ENCODE data around the gene MTRF1. TPM values are rescaled to one million over a fixed set of nuclear protein-coding genes. Genes with fewer than 3 reads are reported as not detected.
A peak's percentile ranks its signal among the peaks of the same experiment; 100 is the strongest.

MTRF1 gene
- polyA plus RNA-seq (2013, experiment 1 of 2), result 10.2 TPM
- polyA plus RNA-seq (2013, experiment 2 of 2), result 9.9 TPM

- WGBS, result under 1% methylated on average over 18 of the region's 32 CpGs
These were observed at the start of gene MTRF1 for GRCh38 chr13:41263261-41263971. Gene MTRF1 (minus strand): TSS chr13:41263576. CDS start chr13:41260907, 2,669 bp downstream.

GRCh38 chr13:41313117-41313516, 49.7 kb upstream of the MTRF1 start:
- no peak overlapping the region for H2BK15ac ChIP-seq (ENCODE audit: low read depth, poor library complexity, severe bottlenecking)
- H3K4ac ChIP-seq (ENCODE audit: low read depth in 1 of 2, low read length in 2 of 2), result no peak overlapping the region
- H3K36me3 ChIP-seq (ENCODE audit: control insufficient read depth in 1 of 2, insufficient read depth in 2 of 2, low read depth in 1 of 2, low read length in 2 of 2), result no peaks in the 10 kb centered on the region
- H3K27ac ChIP-seq (ENCODE audit: low read length, poor library complexity, severe bottlenecking), result no peak overlapping the region
- no peaks in the 10 kb centered on the region for H3K27me3 ChIP-seq (ENCODE audit: control insufficient read depth in 1 of 2, insufficient read depth in 1 of 2, low read length in 2 of 2)
- no peak for DNase-seq
- H4K8ac ChIP-seq (ENCODE audit: low read length), result no peak overlapping the region
- H3K23ac ChIP-seq (ENCODE audit: low read length in 2 of 2), result no peak overlapping the region
- peaks cover 4% of the 10 kb centered on the region for H3K4me1 ChIP-seq (ENCODE audit: control insufficient read depth, insufficient read depth, low read depth, low read length)
- peak overlapping the region in 1 of 2 experiments; percentile 94 for H3K4me3 ChIP-seq (ENCODE audit: insufficient read depth in 1 of 2, low read depth in 1 of 2, low read length in 2 of 2)
- no peak overlapping the region for H4K91ac ChIP-seq (ENCODE audit: low read length)
- H3K9me3 ChIP-seq (ENCODE audit: control insufficient read depth, low read length), result no peaks in the 10 kb centered on the region
- peak overlapping the region; percentile 33 for H3K4me2 ChIP-seq (ENCODE audit: low read length, poor library complexity, severe bottlenecking)
- peak overlapping the region; percentile 95 for H3K9ac ChIP-seq (ENCODE audit: low read length)
- H2BK12ac ChIP-seq (ENCODE audit: low read length in 2 of 2), result no peak overlapping the region
- WGBS, result 46% methylated on average over 2 of the region's 5 CpGs
- H2AK5ac ChIP-seq (ENCODE audit: low read length, severe bottlenecking), result no peak overlapping the region
- no peak overlapping the region for H2AFZ ChIP-seq (ENCODE audit: low read depth, low read length)
- no peak overlapping the region for H2BK5ac ChIP-seq (ENCODE audit: low read depth, low read length, poor library complexity, severe bottlenecking)
- H2BK120ac ChIP-seq (ENCODE audit: low read depth, low read length), result no peak overlapping the region
- H3K79me1 ChIP-seq (replicated peaks; ENCODE audit: low read length, poor library complexity, severe bottlenecking), result no peaks in the 10 kb centered on the region
- no peak overlapping the region for H3K14ac ChIP-seq (ENCODE audit: low read length in 2 of 2)
- no peak overlapping the region for H3K18ac ChIP-seq (ENCODE audit: low read depth in 1 of 2, low read length in 2 of 2)

More at GRCh38 chr13:41263261-41263971, at the start of gene MTRF1:
- Histone ChIP-seq H2BK5ac (ENCODE audit: low read depth, low read length, poor library complexity, severe bottlenecking) (peak within 1 kb of the TSS; percentile 35), H3K14ac (ENCODE audit: low read length in 2 of 2) (peak within 1 kb of the TSS in 1 of 2 experiments; percentile 87), H2BK12ac (ENCODE audit: low read length in 2 of 2) (no peak within 1 kb of the TSS), H3K4me3 (ENCODE audit: insufficient read depth in 1 of 2, low read depth in 1 of 2, low read length in 2 of 2) (peak within 1 kb of the TSS; percentile 69 to 96), H2AK5ac (ENCODE audit: low read length, severe bottlenecking) (no peak within 1 kb of the TSS), H3K4me1 (ENCODE audit: control insufficient read depth, insufficient read depth, low read depth, low read length) (peaks cover 3% of the 10 kb centered on the region), H3K18ac (ENCODE audit: low read depth in 1 of 2, low read length in 2 of 2) (peak within 1 kb of the TSS; percentile 50 to 69), H2BK120ac (ENCODE audit: low read depth, low read length) (peak within 1 kb of the TSS; percentile 82), H3K9me3 (ENCODE audit: control insufficient read depth, low read length) (peaks cover 9% of the 10 kb centered on the region), H4K8ac (ENCODE audit: low read length) (peak within 1 kb of the TSS; percentile 70), H3K9ac (ENCODE audit: low read length) (peak within 1 kb of the TSS; percentile 96), H3K79me1 (replicated peaks; ENCODE audit: low read length, poor library complexity, severe bottlenecking) (peaks cover 6% of the 10 kb centered on the region), H3K23ac (ENCODE audit: low read length in 2 of 2) (no peak within 1 kb of the TSS), H3K27ac (ENCODE audit: low read length, poor library complexity, severe bottlenecking) (peak within 1 kb of the TSS; percentile 55), H2AFZ (ENCODE audit: low read depth, low read length) (peak within 1 kb of the TSS; percentile 98), H3K27me3 (ENCODE audit: control insufficient read depth in 1 of 2, insufficient read depth in 1 of 2, low read length in 2 of 2) (no peaks in the 10 kb centered on the region), H3K4ac (ENCODE audit: low read depth in 1 of 2, low read length in 2 of 2) (peak within 1 kb of the TSS in 1 of 2 experiments; percentile 87), H2BK15ac (ENCODE audit: low read depth, poor library complexity, severe bottlenecking) (no peak within 1 kb of the TSS), H4K91ac (ENCODE audit: low read length) (no peak within 1 kb of the TSS), H3K4me2 (ENCODE audit: low read length, poor library complexity, severe bottlenecking) (peak within 1 kb of the TSS; percentile 30), H3K36me3 (ENCODE audit: control insufficient read depth in 1 of 2, insufficient read depth in 2 of 2, low read depth in 1 of 2, low read length in 2 of 2) (peaks cover 3 to 24% of the 10 kb centered on the region in 2 experiments)
- DNase-seq, result peak; percentile 82

GRCh38 chr13:41312176-41312500, 48.8 kb upstream of the MTRF1 start:
- Histone ChIP-seq H3K27me3 (ENCODE audit: control insufficient read depth in 1 of 2, insufficient read depth in 1 of 2, low read length in 2 of 2) (no peaks in the 10 kb centered on the region), H3K9ac (ENCODE audit: low read length) (peak overlapping the region; percentile 95), H3K4ac (ENCODE audit: low read depth in 1 of 2, low read length in 2 of 2) (peak overlapping the region in 1 of 2 experiments; percentile 77), H3K23ac (ENCODE audit: low read length in 2 of 2) (no peak overlapping the region), H2BK15ac (ENCODE audit: low read depth, poor library complexity, severe bottlenecking) (no peak overlapping the region), H4K91ac (ENCODE audit: low read length) (no peak overlapping the region), H2BK12ac (ENCODE audit: low read length in 2 of 2) (no peak overlapping the region), H3K4me2 (ENCODE audit: low read length, poor library complexity, severe bottlenecking) (peak overlapping the region; percentile 67), H4K8ac (ENCODE audit: low read length) (no peak overlapping the region), H3K4me1 (ENCODE audit: control insufficient read depth, insufficient read depth, low read depth, low read length) (peaks cover 10% of the 10 kb centered on the region), H2AK5ac (ENCODE audit: low read length, severe bottlenecking) (no peak overlapping the region), H3K36me3 (ENCODE audit: control insufficient read depth in 1 of 2, insufficient read depth in 2 of 2, low read depth in 1 of 2, low read length in 2 of 2) (no peaks in the 10 kb centered on the region), H2BK120ac (ENCODE audit: low read depth, low read length) (no peak overlapping the region), H2AFZ (ENCODE audit: low read depth, low read length) (no peak overlapping the region), H3K9me3 (ENCODE audit: control insufficient read depth, low read length) (no peaks in the 10 kb centered on the region), H3K79me1 (replicated peaks; ENCODE audit: low read length, poor library complexity, severe bottlenecking) (no peaks in the 10 kb centered on the region), H2BK5ac (ENCODE audit: low read depth, low read length, poor library complexity, severe bottlenecking) (no peak overlapping the region), H3K14ac (ENCODE audit: low read length in 2 of 2) (no peak overlapping the region), H3K4me3 (ENCODE audit: insufficient read depth in 1 of 2, low read depth in 1 of 2, low read length in 2 of 2) (peak overlapping the region; percentile 78 to 94), H3K27ac (ENCODE audit: low read length, poor library complexity, severe bottlenecking) (no peak overlapping the region), H3K18ac (ENCODE audit: low read depth in 1 of 2, low read length in 2 of 2) (no peak overlapping the region)
- 0% methylated on average over 11 of the region's 11 CpGs for WGBS
- DNase-seq, result peak; percentile 59

GRCh38 chr13:41311406-41312175, 48.2 kb upstream of the MTRF1 start:
- Histone ChIP-seq H3K9me3 (ENCODE audit: control insufficient read depth, low read length) (no peaks in the 10 kb centered on the region), H2BK5ac (ENCODE audit: low read depth, low read length, poor library complexity, severe bottlenecking) (peak overlapping the region; percentile 69), H2BK120ac (ENCODE audit: low read depth, low read length) (no peak overlapping the region), H3K23ac (ENCODE audit: low read length in 2 of 2) (peak overlapping the region in 1 of 2 experiments; percentile 50), H3K14ac (ENCODE audit: low read length in 2 of 2) (peak overlapping the region in 1 of 2 experiments; percentile 87), H3K18ac (ENCODE audit: low read depth in 1 of 2, low read length in 2 of 2) (peak overlapping the region; percentile 62 to 80), H3K4me1 (ENCODE audit: control insufficient read depth, insufficient read depth, low read depth, low read length) (peaks cover 12% of the 10 kb centered on the region), H3K4ac (ENCODE audit: low read depth in 1 of 2, low read length in 2 of 2) (peak overlapping the region; percentile 3 to 77), H4K91ac (ENCODE audit: low read length) (no peak overlapping the region), H3K36me3 (ENCODE audit: control insufficient read depth in 1 of 2, insufficient read depth in 2 of 2, low read depth in 1 of 2, low read length in 2 of 2) (no peaks in the 10 kb centered on the region), H2AFZ (ENCODE audit: low read depth, low read length) (peak overlapping the region; percentile 79), H3K4me2 (ENCODE audit: low read length, poor library complexity, severe bottlenecking) (peak overlapping the region; percentile 67), H3K27ac (ENCODE audit: low read length, poor library complexity, severe bottlenecking) (peak overlapping the region; percentile 67), H3K79me1 (replicated peaks; ENCODE audit: low read length, poor library complexity, severe bottlenecking) (no peaks in the 10 kb centered on the region), H3K27me3 (ENCODE audit: control insufficient read depth in 1 of 2, insufficient read depth in 1 of 2, low read length in 2 of 2) (no peaks in the 10 kb centered on the region), H4K8ac (ENCODE audit: low read length) (no peak overlapping the region), H3K9ac (ENCODE audit: low read length) (peak overlapping the region; percentile 95), H2BK12ac (ENCODE audit: low read length in 2 of 2) (no peak overlapping the region), H2BK15ac (ENCODE audit: low read depth, poor library complexity, severe bottlenecking) (peak overlapping the region; percentile 62), H2AK5ac (ENCODE audit: low read length, severe bottlenecking) (no peak overlapping the region), H3K4me3 (ENCODE audit: insufficient read depth in 1 of 2, low read depth in 1 of 2, low read length in 2 of 2) (peak overlapping the region; percentile 78 to 94)
- DNase-seq, result peak; percentile 54
- under 1% methylated on average over 73 of the region's 73 CpGs for WGBS
